ENCODE results near the gene CEACAM19.

The CEACAM19 gene

GRCh38 chr19:44640518-44640917 is 30.8 kb upstream of the CEACAM19 start:
- Mint-ChIP-seq H3K4me1 (peaks cover 2% of the 10 kb centered on the region), H3K27me3 (peaks cover 14% of the 10 kb centered on the region), H3K27ac (no peak overlapping the region), H3K9me3 (no peaks in the 10 kb centered on the region), H3K4me3 (no peak overlapping the region), H3K36me3 (ENCODE audit: low read depth) (no peaks in the 10 kb centered on the region)
- DNase-seq (no peak), ATAC-seq (no peak)

GRCh38 chr19:44641501-44642265 is 29.6 kb upstream of the CEACAM19 start:
- Mint-ChIP-seq H3K9me3 (no peaks in the 10 kb centered on the region), H3K36me3 (ENCODE audit: low read depth) (peaks cover under 1% of the 10 kb centered on the region), H3K27me3 (peaks cover 11% of the 10 kb centered on the region), H3K27ac (no peak overlapping the region), H3K4me3 (no peak overlapping the region), H3K4me1 (peaks cover 2% of the 10 kb centered on the region)
- ATAC-seq (no peak), DNase-seq (no peak)

GRCh38 chr19:44642377-44642776 is 28.9 kb upstream of the CEACAM19 start:
- no peak for DNase-seq
- H3K4me1 Mint-ChIP-seq, result peaks cover 2% of the 10 kb centered on the region
- H3K9me3 Mint-ChIP-seq, result no peaks in the 10 kb centered on the region
- peaks cover 1% of the 10 kb centered on the region for H3K36me3 Mint-ChIP-seq (ENCODE audit: low read depth)
- H3K4me3 Mint-ChIP-seq, result no peak overlapping the region
- no peak for ATAC-seq
- peaks cover 11% of the 10 kb centered on the region for H3K27me3 Mint-ChIP-seq
- H3K27ac Mint-ChIP-seq, result no peak overlapping the region

- peak; percentile 90 for ATAC-seq
- Mint-ChIP-seq H3K4me1 (peaks cover 2% of the 10 kb centered on the region), H3K9me3 (no peaks in the 10 kb centered on the region), H3K27me3 (peaks cover 11% of the 10 kb centered on the region), H3K27ac (no peak within 1 kb of the TSS), H3K4me3 (peak within 1 kb of the TSS; percentile 81), H3K36me3 (ENCODE audit: low read depth) (peaks cover 1% of the 10 kb centered on the region)
- peak; percentile 61 for DNase-seq
Observed at GRCh38 chr19:44643605-44644401, 27.5 kb upstream of the CEACAM19 start, which contains the start of gene PVR. Gene PVR, plus strand, starts transcription at chr19:44643910. Its CDS starts 187 bp downstream, at chr19:44644097.

- no peak overlapping the region for H3K27ac Mint-ChIP-seq
- DNase-seq, result no peak
- peaks cover 11% of the 10 kb centered on the region for H3K27me3 Mint-ChIP-seq
Observed at GRCh38 chr19:44644402-44645016, 26.8 kb upstream of the CEACAM19 start.

GRCh38 chr19:44645407-44646048 is 25.8 kb upstream of the CEACAM19 start:
- Mint-ChIP-seq H3K27me3 (peaks cover 11% of the 10 kb centered on the region), H3K36me3 (ENCODE audit: low read depth) (peaks cover 3% of the 10 kb centered on the region), H3K4me3 (no peak overlapping the region), H3K9me3 (no peaks in the 10 kb centered on the region), H3K27ac (no peak overlapping the region), H3K4me1 (peaks cover 2% of the 10 kb centered on the region)
- DNase-seq, result no peak
- ATAC-seq, result no peak

More at GRCh38 chr19:44644402-44645016, 26.8 kb upstream of the CEACAM19 start:
- H3K4me1 Mint-ChIP-seq, result peaks cover 2% of the 10 kb centered on the region
- ATAC-seq, result peak; percentile 12
- H3K9me3 Mint-ChIP-seq, result no peaks in the 10 kb centered on the region
- peak overlapping the region; percentile 81 for H3K4me3 Mint-ChIP-seq
- peaks cover 1% of the 10 kb centered on the region for H3K36me3 Mint-ChIP-seq (ENCODE audit: low read depth)

- peaks cover 11% of the 10 kb centered on the region for H3K27me3 Mint-ChIP-seq
- no peak overlapping the region for H3K27ac Mint-ChIP-seq
- peaks cover 3% of the 10 kb centered on the region for H3K36me3 Mint-ChIP-seq (ENCODE audit: low read depth)
- H3K9me3 Mint-ChIP-seq, result no peaks in the 10 kb centered on the region
- DNase-seq, result no peak
- ATAC-seq, result no peak
- no peak overlapping the region for H3K4me3 Mint-ChIP-seq
- H3K4me1 Mint-ChIP-seq, result peaks cover 2% of the 10 kb centered on the region
Observed at GRCh38 chr19:44646049-44646416, 25.2 kb upstream of the CEACAM19 start.

GRCh38 chr19:44647144-44647543 is 24.1 kb upstream of the CEACAM19 start:
- Mint-ChIP-seq H3K27ac (no peak overlapping the region), H3K9me3 (no peaks in the 10 kb centered on the region), H3K27me3 (peaks cover 11% of the 10 kb centered on the region), H3K36me3 (ENCODE audit: low read depth) (peaks cover 3% of the 10 kb centered on the region), H3K4me1 (peaks cover 2% of the 10 kb centered on the region), H3K4me3 (no peak overlapping the region)
- no peak for DNase-seq
- no peak for ATAC-seq

- Mint-ChIP-seq H3K27me3 (peaks cover 9% of the 10 kb centered on the region), H3K9me3 (no peaks in the 10 kb centered on the region), H3K4me3 (no peak overlapping the region), H3K4me1 (no peaks in the 10 kb centered on the region), H3K36me3 (ENCODE audit: low read depth) (peaks cover 5% of the 10 kb centered on the region), H3K27ac (no peak overlapping the region)
- ATAC-seq (no peak), DNase-seq (no peak)
Observed at GRCh38 chr19:44648631-44649251, 22.5 kb upstream of the CEACAM19 start.

GRCh38 chr19:44649578-44650145 is 21.6 kb upstream of the CEACAM19 start:
- Mint-ChIP-seq H3K27me3 (peaks cover 5% of the 10 kb centered on the region), H3K4me1 (peaks cover 5% of the 10 kb centered on the region), H3K36me3 (ENCODE audit: low read depth) (peaks cover 9% of the 10 kb centered on the region), H3K27ac (no peak overlapping the region), H3K9me3 (no peaks in the 10 kb centered on the region), H3K4me3 (no peak overlapping the region)
- no peak for DNase-seq
- no peak for ATAC-seq

- H3K27me3 Mint-ChIP-seq, result no peaks in the 10 kb centered on the region
- H3K4me1 Mint-ChIP-seq, result peaks cover 12% of the 10 kb centered on the region
- no peaks in the 10 kb centered on the region for H3K9me3 Mint-ChIP-seq
- H3K36me3 Mint-ChIP-seq (ENCODE audit: low read depth), result peaks cover 15% of the 10 kb centered on the region
- no peak overlapping the region for H3K4me3 Mint-ChIP-seq
- no peak for DNase-seq
- H3K27ac Mint-ChIP-seq, result no peak overlapping the region
- ATAC-seq, result no peak
Observed at GRCh38 chr19:44653343-44653742, 17.9 kb upstream of the CEACAM19 start.

- peaks cover 19% of the 10 kb centered on the region for H3K36me3 Mint-ChIP-seq (ENCODE audit: low read depth)
- H3K4me1 Mint-ChIP-seq, result peaks cover 12% of the 10 kb centered on the region
- ATAC-seq, result peak; percentile 87
- no peak overlapping the region for H3K4me3 Mint-ChIP-seq
- no peak overlapping the region for H3K27ac Mint-ChIP-seq
- no peaks in the 10 kb centered on the region for H3K27me3 Mint-ChIP-seq
- peak; percentile 75 for DNase-seq
- H3K9me3 Mint-ChIP-seq, result no peaks in the 10 kb centered on the region
Observed at GRCh38 chr19:44653977-44654774, 17.1 kb upstream of the CEACAM19 start.

- no peak overlapping the region for H3K27ac Mint-ChIP-seq
- DNase-seq, result peak; percentile 79
- peaks cover 12% of the 10 kb centered on the region for H3K4me1 Mint-ChIP-seq
- peaks cover 16% of the 10 kb centered on the region for H3K36me3 Mint-ChIP-seq (ENCODE audit: low read depth)
- H3K4me3 Mint-ChIP-seq, result no peak overlapping the region
- no peaks in the 10 kb centered on the region for H3K27me3 Mint-ChIP-seq
- no peaks in the 10 kb centered on the region for H3K9me3 Mint-ChIP-seq
- peak; percentile 68 for ATAC-seq
Observed at GRCh38 chr19:44657211-44657921, 13.9 kb upstream of the CEACAM19 start.
